Renal cortex interstitium (tissue), 11 donors: Measurements from ENCODE around the gene SPAG16. TPM values are rescaled to one million over a fixed set of nuclear protein-coding genes. Genes with fewer than 3 reads are reported as not detected.
"Not testable (repeated sequence)": the region's sequence is repeated elsewhere in the genome, so short reads cannot be mapped to it uniquely, and the experiment has no call there.

Source experiments
- DNase-seq, 11 donors: peaks; one replicate each; pipeline ENCODE4 v3.0.0-alpha.2; 2013; ENCODE audit warnings: low read depth in 9 of 11, low spot score in 4 of 11; ENCODE audit errors: extremely low read depth in 1 of 11
- polyA plus RNA-seq, 3 donors: library from polyadenylated mRNA; unstranded; fragments of 120-200 nt; gene quantifications; one replicate each; pipeline ENCODE4 v1.2.1, GENCODE V29; 2013; ENCODE audit not compliant: insufficient read length in 3 of 3

SPAG16 gene
- polyA plus RNA-seq, 3 donors = 59.5 to 73.2 (median 60.7) TPM

DNA sequence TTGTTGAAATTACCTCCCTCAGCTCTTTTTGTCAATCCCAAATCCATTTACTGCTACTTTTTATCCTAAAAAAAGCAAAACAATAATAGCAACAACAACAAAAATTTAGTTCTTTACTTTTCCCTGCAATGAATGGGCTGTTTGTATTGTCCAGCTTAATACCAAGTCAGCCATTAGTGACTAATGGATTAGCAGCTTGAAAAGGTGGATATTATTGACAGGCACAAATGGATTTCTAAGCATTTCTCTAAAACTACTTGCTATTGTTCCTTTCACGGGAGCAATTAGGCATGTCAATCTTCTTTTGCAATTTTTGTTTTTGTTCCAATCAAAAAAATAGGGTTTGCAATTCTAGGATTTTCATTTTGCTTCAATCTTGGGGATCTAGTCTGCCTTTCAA lies 32.1 kb upstream of the SPAG16 start:
- DNase-seq = no peak

DNA sequence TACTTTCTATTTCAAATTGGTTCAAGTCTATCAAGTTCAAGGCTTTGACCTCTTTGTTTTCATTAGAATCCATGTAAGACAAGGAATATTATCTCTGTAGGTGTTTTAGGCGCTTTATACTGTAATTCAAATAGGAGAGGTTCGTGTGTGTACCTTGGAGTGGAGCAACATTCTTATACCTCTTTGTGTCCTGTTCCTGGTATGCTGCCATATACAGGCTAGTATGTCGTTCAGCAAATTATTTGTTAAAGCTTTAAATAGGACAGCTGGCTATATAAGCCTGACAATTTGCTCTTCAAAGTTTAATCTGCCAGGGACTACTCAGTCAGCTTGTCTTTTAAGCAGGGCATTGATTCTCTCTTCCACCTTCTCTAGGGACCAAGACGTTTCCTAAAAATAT lies 31.1 kb upstream of the SPAG16 start:
- DNase-seq = no peak

DNA sequence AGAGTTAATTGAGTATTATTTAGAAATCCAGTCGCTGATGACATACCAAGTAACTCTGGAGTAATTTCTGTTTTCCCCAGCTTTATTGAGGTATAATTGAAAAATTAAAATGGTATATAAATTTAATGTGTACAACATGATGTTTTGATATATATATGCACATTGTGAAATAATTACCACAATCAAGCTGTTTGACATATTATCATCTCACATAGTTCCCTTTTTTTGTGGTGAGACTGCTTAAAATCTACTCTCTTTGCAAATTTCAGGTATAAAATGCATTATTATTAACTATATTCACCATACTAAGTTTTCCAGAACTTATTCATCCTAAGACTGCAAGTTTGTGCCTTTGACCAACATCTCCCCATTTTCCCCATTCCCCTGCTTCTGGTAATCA lies 25.0 kb upstream of the SPAG16 start:
- DNase-seq = no peak

DNA sequence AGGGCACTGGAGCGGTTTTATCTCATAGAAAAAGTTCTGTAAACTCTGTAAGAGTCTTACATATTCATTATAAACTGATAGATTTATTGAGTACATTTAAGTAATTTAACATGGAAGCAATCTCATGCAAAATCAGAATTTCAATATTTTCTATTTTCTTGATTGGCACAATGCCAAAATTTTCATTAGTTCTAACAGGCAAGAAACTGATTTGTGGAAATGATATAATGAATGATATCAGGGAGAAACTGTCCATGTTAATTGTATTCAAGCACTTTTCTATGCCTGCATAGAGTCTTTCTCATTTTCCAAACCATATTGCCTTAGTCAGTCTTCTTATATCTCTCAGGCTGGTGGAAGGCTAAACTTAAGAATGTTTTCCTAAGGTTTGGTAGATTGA lies 23.0 kb upstream of the SPAG16 start:
- no peak for DNase-seq

DNA sequence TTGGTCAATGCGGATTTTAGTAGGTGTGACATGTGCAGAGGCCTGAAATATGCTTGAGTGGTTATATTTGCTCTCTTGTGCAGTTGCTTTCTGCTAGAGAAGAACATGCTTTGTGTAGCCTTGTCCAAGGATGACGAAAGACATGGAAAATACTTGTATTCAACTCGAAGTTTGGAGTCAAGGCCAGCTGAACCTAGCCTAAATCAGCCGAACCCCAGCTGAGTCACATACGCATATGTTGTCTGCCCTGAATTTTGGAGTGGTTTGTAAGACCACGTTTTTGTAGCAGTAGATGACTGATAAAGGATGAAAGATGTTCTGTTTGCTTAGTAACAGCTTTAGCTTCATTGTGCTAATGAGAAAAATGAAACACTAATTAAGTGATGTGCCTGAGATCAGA lies 22.5 kb upstream of the SPAG16 start:
- DNase-seq = no peak

DNA sequence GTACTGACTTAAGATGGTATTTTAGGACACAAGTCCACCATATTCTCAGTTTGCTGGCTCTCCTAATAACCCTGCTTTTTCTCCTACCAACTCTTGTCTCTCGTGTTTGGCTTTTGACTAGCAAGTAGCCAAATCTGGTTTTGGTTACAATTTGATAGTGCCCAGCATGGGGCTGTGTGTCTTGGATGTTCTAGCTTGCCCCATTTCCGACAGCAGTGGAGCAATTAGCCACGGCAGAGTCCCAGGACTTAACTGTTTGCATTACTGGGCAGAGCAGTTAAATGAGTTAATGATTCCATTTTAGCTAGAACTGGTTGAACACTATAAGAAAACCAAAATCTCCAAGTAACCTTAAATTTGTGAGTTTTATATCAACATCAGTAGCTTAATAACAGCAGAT lies 18.6 kb upstream of the SPAG16 start:
- DNase-seq = no peak

DNA sequence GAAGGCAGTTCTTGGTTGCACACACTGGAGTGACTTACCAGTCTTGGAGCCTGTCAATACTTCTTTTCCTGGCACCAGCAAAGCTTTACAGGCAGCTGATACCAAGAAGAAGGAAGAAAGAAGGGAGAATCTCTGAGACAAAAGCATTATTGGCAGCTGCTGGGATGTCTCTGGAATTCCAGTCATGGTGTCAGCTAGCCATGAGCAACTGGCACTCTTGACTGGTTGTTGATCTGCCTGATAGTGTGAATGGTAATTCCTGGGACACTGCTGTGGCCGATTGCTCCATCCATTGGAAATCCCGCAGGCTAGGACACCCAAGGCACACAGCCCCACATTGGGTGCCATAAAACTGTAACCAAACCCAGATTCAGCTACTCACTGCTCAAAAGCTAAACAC lies 17.8 kb upstream of the SPAG16 start:
- no peak for DNase-seq

DNA sequence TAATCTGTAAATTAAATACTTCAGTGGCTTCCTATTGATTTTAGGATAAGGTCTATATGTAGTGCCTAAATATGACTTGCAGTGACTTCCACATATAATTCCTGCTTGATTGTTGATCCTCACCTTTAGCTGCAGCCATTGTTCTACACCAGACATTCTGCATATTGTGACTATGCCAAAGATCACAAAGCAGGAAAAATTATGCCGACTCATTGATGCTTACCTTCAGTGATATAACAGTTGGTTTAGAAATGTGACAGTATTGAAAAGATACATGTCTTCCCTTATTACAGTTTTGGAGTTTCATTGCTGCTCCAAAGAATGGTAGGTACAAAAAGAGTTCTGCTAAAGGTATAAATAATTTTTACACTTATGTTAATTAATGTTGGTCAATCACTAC lies 12.3 kb upstream of the SPAG16 start:
- DNase-seq = no peak

DNA sequence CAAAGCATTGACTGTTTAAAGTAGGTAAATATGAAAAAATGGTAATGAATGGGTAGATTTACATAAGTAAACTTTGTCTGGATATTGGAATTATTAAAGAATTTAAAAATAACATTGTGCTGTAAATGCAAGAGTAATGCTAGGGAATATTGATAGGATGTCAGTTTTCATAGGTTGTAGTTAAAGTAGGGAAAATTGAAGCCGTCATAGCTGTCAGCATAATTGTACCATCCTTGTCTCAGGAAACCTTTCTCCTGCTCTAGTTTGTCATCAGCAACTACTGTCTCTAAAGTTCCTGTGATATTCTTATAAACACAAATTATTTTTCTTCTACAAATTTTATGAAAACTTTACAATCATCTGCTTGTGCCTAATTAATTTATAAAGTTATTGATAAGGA lies 10.1 kb upstream of the SPAG16 start:
- no peak for DNase-seq

DNA sequence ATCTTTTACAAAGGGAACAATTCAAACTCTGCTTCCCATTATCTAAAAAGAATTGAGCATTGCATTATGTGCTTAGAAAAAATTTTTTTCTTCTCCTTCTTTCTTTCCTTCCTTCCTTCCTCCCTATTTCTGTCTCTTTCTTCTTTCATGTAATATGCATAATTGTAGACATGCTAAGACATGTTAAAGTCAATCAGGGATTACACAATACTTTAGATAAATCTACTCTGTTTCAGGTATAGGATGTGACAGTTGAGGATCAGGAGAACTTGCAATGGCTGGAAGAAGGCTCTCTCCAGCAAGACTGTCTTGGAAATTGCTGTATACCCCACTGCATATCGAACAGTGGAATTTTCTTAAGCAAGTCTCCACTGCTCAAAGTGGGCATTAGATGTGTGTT lies 9.0 kb upstream of the SPAG16 start:
- DNase-seq = no peak

DNA sequence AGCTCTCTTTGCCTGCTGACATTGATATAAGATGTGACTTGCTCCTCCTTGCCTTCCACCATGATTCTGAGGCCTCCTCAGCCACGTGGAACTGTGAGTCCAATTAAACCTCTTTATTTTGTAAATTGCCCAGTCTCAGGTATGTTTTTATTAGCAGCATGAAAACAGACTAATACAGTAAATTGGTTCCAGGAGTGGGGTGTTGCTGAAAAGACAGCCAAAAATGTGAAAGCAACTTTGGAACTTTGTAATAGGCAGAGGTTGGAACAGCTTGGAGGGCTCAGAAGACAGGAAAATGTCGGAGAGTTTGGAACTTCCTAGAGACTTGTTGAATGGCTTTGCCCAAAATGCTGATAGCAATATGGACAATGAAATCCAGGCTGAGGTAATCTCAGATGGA lies 7.1 kb upstream of the SPAG16 start:
- not testable (repeated sequence) for DNase-seq

DNA sequence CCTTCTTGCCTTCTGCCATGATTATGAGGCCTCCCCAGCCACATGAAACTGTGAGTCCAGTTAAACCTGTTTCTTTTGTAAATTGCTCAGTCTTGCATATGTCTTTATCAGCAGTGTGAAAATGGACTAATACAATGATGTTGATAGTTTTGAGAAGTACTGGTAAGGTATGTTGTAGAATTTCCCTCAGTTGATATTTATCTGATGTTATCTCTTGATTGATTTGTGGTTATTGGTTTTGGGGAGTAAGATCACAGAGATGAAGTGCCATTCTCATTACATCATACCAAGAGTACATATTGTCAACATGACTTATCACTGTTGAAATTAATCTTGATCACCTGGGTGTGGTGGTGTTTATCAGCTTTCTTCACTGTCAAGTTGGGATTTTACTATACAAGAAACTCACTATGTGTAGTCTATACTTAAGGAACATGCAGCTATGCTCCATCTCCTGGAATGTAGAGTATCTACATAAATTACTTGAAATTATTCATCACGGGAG lies 5.1 kb upstream of the SPAG16 start:
- no peak for DNase-seq

DNA sequence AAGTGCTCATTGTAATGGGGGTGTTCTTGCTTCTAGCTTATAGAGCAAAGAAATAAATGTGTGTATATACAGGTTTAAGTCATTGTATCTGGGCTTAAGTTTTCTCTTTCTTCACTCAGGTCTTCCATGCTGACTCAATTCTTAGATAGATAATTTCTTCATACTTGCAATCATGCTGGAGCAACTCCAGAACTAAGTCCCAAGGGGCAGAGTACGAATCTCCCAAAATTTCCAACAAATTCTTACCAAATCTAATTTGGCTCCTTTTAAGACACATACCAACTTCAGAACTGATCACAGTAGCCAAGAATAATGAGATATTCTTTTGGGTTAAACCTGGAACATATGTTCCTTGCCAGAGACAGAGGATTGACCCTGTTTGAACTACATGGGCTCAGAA lies 4.3 kb upstream of the SPAG16 start:
- no peak for DNase-seq

DNA sequence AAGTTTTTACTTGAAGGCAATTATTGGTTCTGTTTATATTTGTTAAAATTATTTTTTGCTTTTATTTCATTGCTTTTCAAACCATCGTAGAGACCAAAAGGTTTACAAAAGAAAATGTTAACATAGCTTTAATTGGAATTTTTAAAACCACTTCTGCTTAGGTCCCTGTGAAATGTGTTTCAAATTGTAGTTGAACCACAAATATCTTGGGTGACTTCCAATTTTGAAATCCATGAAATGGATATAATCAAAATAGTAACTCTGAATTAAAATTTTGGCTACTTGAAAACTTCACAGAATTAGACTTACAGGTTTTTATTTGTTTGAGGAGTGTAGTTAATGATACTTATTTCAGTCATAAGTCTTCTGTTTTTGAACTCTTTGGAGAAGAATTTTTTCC lies 3.1 kb upstream of the SPAG16 start:
- DNase-seq = no peak

DNA sequence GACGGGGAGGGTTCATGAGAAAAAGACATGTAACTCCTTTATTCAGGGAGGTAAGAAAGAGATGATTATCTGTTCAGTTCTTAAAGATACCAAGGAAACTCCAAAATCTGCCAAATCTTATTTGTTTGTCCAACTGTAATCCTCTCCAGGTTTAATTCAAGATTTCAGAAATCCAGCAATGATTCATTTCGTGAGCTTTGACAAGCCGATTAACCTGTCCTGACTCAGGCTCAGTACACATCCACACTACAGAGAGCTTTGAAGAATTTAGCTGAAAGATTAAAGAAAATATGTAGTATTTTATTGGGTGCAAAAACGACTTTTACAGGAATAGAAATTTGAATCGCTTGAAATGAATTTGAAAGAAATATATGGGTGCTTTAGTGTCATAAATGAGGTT lies 1.1 kb downstream of the SPAG16 start:
- no peak for DNase-seq

DNA sequence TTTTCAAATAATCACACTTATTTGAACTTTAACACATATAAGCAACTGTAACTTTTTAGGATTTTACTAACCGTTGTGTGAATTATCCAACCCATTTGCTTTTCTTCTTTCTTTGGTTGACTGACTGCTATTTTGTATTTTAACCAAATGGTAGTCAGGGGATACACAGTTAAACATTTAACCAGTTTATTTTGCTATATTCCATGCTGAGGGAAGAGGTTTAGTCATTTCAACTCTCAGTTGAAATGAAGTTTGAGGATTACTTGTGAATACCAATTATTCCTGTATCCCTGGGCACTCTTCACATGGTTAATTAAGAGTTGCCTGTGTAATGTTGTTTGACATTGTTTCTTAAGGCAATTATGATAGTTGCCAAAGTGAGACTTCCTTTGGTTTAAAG lies 1.9 kb downstream of the SPAG16 start:
- DNase-seq = no peak

DNA sequence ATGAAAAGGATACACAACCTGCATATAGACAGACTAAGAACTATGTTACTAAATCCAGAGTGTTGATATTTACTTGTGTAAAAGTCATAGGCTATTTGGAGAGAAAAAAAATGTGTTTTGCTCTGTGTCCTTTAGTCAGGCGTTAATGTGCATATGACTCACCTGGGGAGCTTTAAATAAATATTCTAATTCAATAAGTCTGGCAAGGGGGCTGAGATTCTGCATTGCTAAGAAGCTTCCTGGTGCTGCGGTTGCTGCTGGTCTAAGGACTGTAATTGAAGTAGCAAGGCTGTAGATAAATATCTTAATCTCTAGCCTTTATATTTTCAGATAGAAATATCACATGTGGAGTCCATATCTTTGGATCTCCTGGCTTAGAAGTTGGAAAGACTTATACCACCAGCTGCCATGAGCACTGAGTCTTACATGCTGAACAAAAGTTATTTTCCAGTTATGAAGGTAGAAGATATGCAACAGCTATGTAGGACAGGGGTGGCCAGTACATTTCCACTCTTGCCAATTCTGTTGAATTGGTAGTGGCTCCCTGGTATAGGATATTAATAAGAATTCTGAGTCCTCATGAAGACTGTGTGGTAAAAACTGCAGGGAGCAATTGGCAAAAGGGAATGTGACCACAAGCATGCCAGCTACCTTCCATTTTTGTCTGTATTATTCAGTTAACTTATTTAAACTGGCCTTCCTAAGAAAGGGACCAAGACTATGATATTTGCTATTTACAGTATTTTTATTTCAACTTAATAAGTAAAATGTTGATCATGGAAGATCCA lies 4.8 kb downstream of the SPAG16 start:
- DNase-seq = no peak

DNA sequence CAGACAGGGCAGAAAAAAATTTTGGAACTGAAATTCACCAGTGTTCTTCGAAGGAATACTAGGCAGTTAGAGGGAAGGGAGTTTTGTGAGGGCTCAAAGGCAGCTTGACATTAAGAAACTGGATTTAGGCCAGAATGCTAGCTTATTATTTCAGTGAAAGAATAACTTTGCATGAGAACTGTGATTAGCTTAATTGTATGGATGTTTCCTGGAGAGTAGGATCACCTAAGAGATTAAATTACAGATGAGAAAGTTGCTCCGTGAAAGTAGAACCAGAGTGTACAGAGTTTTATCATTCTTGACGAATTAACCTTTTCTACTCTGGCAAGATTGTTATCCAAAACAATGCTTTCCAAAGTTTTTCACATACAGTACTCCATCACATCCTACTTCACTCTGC lies 6.2 kb downstream of the SPAG16 start:
- no peak for DNase-seq

DNA sequence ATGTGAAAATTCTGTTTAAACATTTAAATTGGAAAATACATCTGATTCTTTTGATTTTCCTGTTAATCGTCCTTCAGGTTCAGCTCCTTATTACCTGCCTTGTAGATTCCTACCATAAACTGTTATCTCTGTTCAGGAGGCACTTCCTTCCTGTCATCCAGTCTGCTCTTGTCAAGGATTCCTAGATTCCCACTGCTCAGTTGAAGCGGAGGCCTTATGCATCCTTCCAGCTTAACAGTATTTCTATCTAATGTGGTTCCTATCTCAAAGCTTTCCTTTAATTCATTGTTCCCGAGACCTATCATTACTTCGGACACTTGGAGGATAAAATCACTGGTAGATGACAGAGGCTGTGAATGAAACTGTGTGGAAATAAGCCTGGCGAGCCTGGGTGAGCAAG lies 12.0 kb downstream of the SPAG16 start:
- no peak for DNase-seq

DNA sequence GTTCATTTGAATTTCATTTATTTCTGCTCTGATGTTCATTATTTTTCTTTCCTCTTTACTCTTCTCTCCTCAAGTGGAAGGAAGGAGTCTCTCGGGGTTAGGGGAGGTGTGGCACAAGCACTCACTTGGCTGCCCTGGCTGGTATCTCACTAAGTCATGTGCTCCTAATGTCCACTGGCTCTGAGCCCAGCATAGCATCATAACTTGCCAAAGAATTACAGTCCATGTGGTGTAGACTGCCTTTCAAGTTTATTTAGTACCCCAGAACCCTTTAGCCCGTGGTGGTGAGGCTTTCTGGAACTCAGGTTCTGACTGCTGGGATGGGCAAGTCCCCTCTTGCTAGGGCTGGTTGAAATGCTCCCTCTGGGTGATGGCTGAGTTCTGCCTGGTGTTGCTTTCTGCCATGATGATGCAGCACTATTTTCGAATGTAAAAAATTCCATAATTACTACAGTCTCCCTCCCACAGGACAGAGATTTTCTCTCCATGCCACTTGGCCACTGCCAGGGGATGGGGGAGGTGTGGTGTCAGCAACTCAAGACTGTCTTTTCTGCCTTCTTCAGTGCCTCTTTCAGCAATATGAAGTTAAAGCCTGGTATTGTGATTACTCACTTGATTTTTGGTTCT lies 22.2 kb downstream of the SPAG16 start:
- no peak for DNase-seq
